Measurements from ENCODE around the gene HMGB2.

HMGB2 gene

GRCh38 chr4:173367946-173368345 is 33.8 kb upstream of the HMGB2 start:
- Histone ChIP-seq H3K9me3 (ENCODE audit: low read length) (no peaks in the 10 kb centered on the region), H2AFZ (ENCODE audit: low read length) (peak overlapping the region; percentile 56; the same call in 1 of the 2 replicates), H3K9ac (ENCODE audit: low read length) (peak overlapping the region; percentile 40; the same call in 1 of the 2 replicates), H3K27me3 (ENCODE audit: insufficient read depth, low read length) (no peaks in the 10 kb centered on the region), H3K9me2 (ENCODE audit: low read depth, low read length) (no peaks in the 10 kb centered on the region), H3K4me3 (ENCODE audit: low read depth, low read length, poor library complexity, severe bottlenecking) (peak overlapping the region; percentile 46), H3K27ac (ENCODE audit: low read depth, low read length, poor library complexity, severe bottlenecking) (peak overlapping the region; percentile 54), H3K79me2 (ENCODE audit: insufficient read depth, low read length) (peaks cover 14% of the 10 kb centered on the region), H3K36me3 (ENCODE audit: insufficient read depth, low read length) (no peaks in the 10 kb centered on the region), H4K20me1 (ENCODE audit: insufficient read depth, low read length) (no peaks in the 10 kb centered on the region), H3K4me1 (ENCODE audit: insufficient read depth, low read length, severe bottlenecking) (peaks cover 25% of the 10 kb centered on the region), H3F3A (ENCODE audit: insufficient read depth, low read length) (no peaks in the 10 kb centered on the region), H3K4me2 (ENCODE audit: low read length) (peak overlapping the region; percentile 60)
- TF ChIP-seq, protein P1, sequence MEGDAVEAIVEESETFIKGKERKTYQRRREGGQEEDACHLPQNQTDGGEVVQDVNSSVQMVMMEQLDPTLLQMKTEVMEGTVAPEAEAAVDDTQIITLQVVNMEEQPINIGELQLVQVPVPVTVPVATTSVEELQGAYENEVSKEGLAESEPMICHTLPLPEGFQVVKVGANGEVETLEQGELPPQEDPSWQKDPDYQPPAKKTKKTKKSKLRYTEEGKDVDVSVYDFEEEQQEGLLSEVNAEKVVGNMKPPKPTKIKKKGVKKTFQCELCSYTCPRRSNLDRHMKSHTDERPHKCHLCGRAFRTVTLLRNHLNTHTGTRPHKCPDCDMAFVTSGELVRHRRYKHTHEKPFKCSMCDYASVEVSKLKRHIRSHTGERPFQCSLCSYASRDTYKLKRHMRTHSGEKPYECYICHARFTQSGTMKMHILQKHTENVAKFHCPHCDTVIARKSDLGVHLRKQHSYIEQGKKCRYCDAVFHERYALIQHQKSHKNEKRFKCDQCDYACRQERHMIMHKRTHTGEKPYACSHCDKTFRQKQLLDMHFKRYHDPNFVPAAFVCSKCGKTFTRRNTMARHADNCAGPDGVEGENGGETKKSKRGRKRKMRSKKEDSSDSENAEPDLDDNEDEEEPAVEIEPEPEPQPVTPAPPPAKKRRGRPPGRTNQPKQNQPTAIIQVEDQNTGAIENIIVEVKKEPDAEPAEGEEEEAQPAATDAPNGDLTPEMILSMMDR (IDR thresholded peaks at IDR 0.05; ENCODE audit: low read length), result no peak
- no peak for TF ChIP-seq EZH2 (IDR thresholded peaks at IDR 0.05; ENCODE audit: borderline replicate concordance, low read length)

DNA sequence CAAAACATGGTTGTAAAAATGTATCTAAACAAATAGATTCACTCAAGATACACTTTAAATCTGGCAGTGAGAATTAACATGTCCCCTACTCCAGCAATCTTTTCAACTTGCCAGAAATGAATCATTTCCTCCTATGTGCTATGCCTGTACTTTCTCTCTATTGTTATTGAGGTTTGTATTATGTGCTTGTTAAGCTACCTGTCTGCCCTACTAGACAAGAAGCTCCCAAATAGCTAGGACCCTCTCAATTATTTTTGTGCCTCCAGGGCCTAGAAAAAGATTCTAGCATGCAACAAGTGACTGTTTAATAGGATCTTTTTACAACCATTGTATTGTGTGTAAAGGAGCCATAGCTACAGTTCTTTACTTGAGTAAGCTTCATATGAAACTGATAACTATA is 33.1 kb upstream of the HMGB2 start:
- peak overlapping the region; percentile 56; the same call in 1 of the 2 replicates for H2AFZ ChIP-seq (ENCODE audit: low read length)

GRCh38 chr4:173365359-173365996 is 31.3 kb upstream of the HMGB2 start:
- Histone ChIP-seq H3K27me3 (ENCODE audit: insufficient read depth, low read length) (no peaks in the 10 kb centered on the region), H3K36me3 (ENCODE audit: insufficient read depth, low read length) (no peaks in the 10 kb centered on the region), H3K4me2 (ENCODE audit: low read length) (no peak overlapping the region), H3K9me3 (ENCODE audit: low read length) (no peaks in the 10 kb centered on the region), H3K9ac (ENCODE audit: low read length) (no peak overlapping the region), H4K20me1 (ENCODE audit: insufficient read depth, low read length) (no peaks in the 10 kb centered on the region), H3K9me2 (ENCODE audit: low read depth, low read length) (no peaks in the 10 kb centered on the region), H3F3A (ENCODE audit: insufficient read depth, low read length) (no peaks in the 10 kb centered on the region), H3K27ac (ENCODE audit: low read depth, low read length, poor library complexity, severe bottlenecking) (no peak overlapping the region), H3K79me2 (ENCODE audit: insufficient read depth, low read length) (no peaks in the 10 kb centered on the region), H2AFZ (ENCODE audit: low read length) (no peak overlapping the region), H3K4me3 (ENCODE audit: low read depth, low read length, poor library complexity, severe bottlenecking) (no peak overlapping the region), H3K4me1 (ENCODE audit: insufficient read depth, low read length, severe bottlenecking) (peaks cover 28% of the 10 kb centered on the region)
- no peak for TF ChIP-seq EZH2 (IDR thresholded peaks at IDR 0.05; ENCODE audit: borderline replicate concordance, low read length)
- TF ChIP-seq, protein P1 (IDR thresholded peaks at IDR 0.05; ENCODE audit: low read length), result no peak

More for the DNA sequence above, 33.1 kb upstream of the HMGB2 start:
- Histone ChIP-seq H3K36me3 (ENCODE audit: insufficient read depth, low read length) (no peaks in the 10 kb centered on the region), H3K4me2 (ENCODE audit: low read length) (peak overlapping the region; percentile 60), H3K4me3 (ENCODE audit: low read depth, low read length, poor library complexity, severe bottlenecking) (peak overlapping the region; percentile 46), H3K9ac (ENCODE audit: low read length) (peak overlapping the region; percentile 40; the same call in 1 of the 2 replicates), H3F3A (ENCODE audit: insufficient read depth, low read length) (no peaks in the 10 kb centered on the region), H4K20me1 (ENCODE audit: insufficient read depth, low read length) (no peaks in the 10 kb centered on the region), H3K4me1 (ENCODE audit: insufficient read depth, low read length, severe bottlenecking) (peaks cover 22% of the 10 kb centered on the region), H3K79me2 (ENCODE audit: insufficient read depth, low read length) (peaks cover 7% of the 10 kb centered on the region), H3K27me3 (ENCODE audit: insufficient read depth, low read length) (no peaks in the 10 kb centered on the region), H3K27ac (ENCODE audit: low read depth, low read length, poor library complexity, severe bottlenecking) (peak overlapping the region; percentile 54), H3K9me2 (ENCODE audit: low read depth, low read length) (no peaks in the 10 kb centered on the region), H3K9me3 (ENCODE audit: low read length) (no peaks in the 10 kb centered on the region)
- TF ChIP-seq, protein P1 (IDR thresholded peaks at IDR 0.05; ENCODE audit: low read length), result no peak
- TF ChIP-seq EZH2 (IDR thresholded peaks at IDR 0.05; ENCODE audit: borderline replicate concordance, low read length), result no peak

Measured in OCI-LY1 (cell line).